Right cardiac atrium (tissue), 5 donors: ENCODE results near the gene CERS3. TPM values are rescaled to one million over a fixed set of nuclear protein-coding genes. Genes with fewer than 3 reads are reported as not detected.

Experiments
- ATAC-seq, 2 donors: fragments of 200-7000 bp; cut with Tn5 transposase; one replicate each; pipeline versions ENCODE4 v1.8.0 to v1.9.1; 2020; ENCODE audit warnings: moderate library complexity in 2 of 2, mild to moderate bottlenecking in 1 of 2
- DNase-seq, 3 donors: peaks; one replicate each; pipeline ENCODE4 v3.0.0-alpha.2; 2020
- H3K27ac ChIP-seq: one replicate; pipeline ENCODE4 v1.5.1; 2013; ENCODE audit warnings: mild to moderate bottlenecking, low read length, control low read depth, moderate library complexity
- H3K27me3 ChIP-seq: one replicate; pipeline ENCODE4 v1.6.1; 2013; ENCODE audit not compliant: control insufficient read depth, insufficient read depth
- H3K4me1 ChIP-seq: one replicate; pipeline ENCODE4 v1.6.1; 2013; ENCODE audit warnings: low read length; ENCODE audit not compliant: control insufficient read depth, insufficient read depth
- H3K4me3 ChIP-seq: one replicate; pipeline ENCODE4 v1.5.1; 2013; ENCODE audit warnings: low read length, control low read depth
- H3K9me3 ChIP-seq: one replicate; pipeline ENCODE4 v1.6.1; 2013; ENCODE audit warnings: low read length; ENCODE audit not compliant: control insufficient read depth
- WGBS: extraction: QIAGEN DNeasy Blood & Tissue Kit; methylation state at CpG from one replicate; pipeline ENCODE4 v1.1.7; 2013; 5-methylcytosine and 5-hydroxymethylcytosine counted together
- intact Hi-C, 4 donors: fragments of 100-400 bp; cut with DNase I; formaldehyde crosslinking; loops; one replicate each; pipeline versions ENCODE4 v1.11.0 to v1.14.0; 2022 to 2023
- polyA plus RNA-seq: library from polyadenylated mRNA; stranded (reverse); fragments of 200-250 nt; gene quantifications from one replicate; pipeline ENCODE4 v1.2.3, GENCODE V29; 2013
- total RNA-seq, 4 donors: library from RNA; stranded (reverse); fragmentation: NEBNext Ultra II Directional; extraction: Animal tissue kit (Norgen Biotek cat#: 25700); gene quantifications; one replicate each; pipeline ENCODE4 v1.2.1, GENCODE V29; 2021
- donor health status: healthy with polysubstance abuse.
- donor health status: DM: no; HTN: yes; CAD: no.
- donor health status: DM: no; HTN: no; CAD: no.
- donor health status: DM: no; HTN: yes; CAD: no; lungs with severe emphysema.
- donor health status: DM: yes; HTN: yes; CAD: no.

Gene CERS3
- total and polyA plus RNA-seq, 5 donors: 0.02 to 0.48 (median 0.23) TPM; not detected in 1

DNA sequence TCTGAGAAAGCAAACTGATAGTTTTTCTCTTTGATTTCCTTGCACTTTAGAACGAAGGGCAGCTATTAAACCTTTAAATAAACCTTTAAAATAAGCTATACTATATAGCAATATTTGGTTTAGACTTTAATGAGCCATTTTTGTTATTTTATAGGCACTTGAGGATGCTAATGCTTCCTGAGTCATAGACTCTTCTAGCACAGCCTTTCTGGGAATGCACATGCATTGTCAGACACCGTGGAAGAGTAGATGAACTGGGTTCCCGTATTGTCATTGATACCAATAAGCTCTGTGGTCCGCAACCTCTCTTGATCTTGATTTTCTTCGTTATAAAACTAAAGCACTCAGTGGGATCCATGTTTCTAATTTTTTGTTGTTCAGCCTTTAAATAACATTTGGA is 27.6 kb downstream of the CERS3 start:
- Histone ChIP-seq H3K4me3 (no peak overlapping the region), H3K27ac (no peak overlapping the region), H3K9me3 (no peaks in the 10 kb centered on the region), H3K4me1 (no peaks in the 10 kb centered on the region), H3K27me3 (no peaks in the 10 kb centered on the region)
- ATAC-seq (no peak), DNase-seq (no peak)
- WGBS: 84% methylated on average over 5 of the region's 5 CpGs
- intact Hi-C loops: no loop called here

DNA sequence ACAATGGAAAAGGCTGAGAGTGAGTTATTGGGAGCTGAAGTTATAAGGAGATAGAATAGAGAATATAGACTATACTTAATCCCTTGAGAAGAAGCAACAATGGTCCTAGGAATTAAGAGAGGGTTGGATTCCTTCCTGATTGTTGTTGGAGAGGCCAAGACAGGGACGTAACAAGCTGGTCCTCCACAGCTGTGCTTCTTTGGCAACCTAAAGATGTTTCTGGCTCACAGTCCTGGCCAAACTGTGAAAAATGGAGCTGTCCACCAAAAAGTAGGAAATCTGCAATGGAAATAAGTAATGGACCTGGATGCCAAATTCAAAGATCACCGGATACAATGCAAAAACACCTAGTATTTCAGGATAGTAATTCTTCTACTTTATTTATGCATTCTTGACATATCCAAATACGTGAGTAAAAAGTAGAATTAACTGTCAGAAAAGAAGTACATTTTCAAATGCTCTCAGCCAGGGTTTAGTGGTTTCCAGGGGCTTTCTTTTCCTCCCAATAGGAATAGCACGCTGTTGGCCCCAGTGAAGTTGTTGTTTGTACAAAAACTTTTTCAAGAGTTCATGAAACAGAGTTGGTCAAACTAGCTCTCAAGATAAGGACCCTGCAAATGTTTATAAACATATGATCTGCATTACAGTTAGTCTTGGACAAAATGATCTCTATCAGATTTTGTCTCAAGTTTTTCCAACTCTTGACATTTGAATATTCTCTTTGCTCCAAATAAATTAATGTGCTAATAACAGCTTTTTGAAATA is 28.3 kb downstream of the CERS3 start:
- Histone ChIP-seq H3K4me1 (no peaks in the 10 kb centered on the region), H3K4me3 (no peak overlapping the region), H3K9me3 (no peaks in the 10 kb centered on the region), H3K27ac (no peak overlapping the region), H3K27me3 (no peaks in the 10 kb centered on the region)
- intact Hi-C loops: no loop called here
- ATAC-seq (no peak), DNase-seq (no peak)
- 50% methylated on average over 4 of the region's 4 CpGs for WGBS

- no peaks in the 10 kb centered on the region for H3K9me3 ChIP-seq
- H3K27ac ChIP-seq: no peak overlapping the region
- no peak overlapping the region for H3K4me3 ChIP-seq
- no peaks in the 10 kb centered on the region for H3K4me1 ChIP-seq
- WGBS: 65% methylated on average over 1 of the region's 1 CpG
- DNase-seq: no peak
- intact Hi-C loops: no loop called here
- H3K27me3 ChIP-seq: no peaks in the 10 kb centered on the region
- no peak for ATAC-seq
These were observed 32.9 kb downstream of the CERS3 start for GRCh38 chr15:100495861-100496260.

DNA sequence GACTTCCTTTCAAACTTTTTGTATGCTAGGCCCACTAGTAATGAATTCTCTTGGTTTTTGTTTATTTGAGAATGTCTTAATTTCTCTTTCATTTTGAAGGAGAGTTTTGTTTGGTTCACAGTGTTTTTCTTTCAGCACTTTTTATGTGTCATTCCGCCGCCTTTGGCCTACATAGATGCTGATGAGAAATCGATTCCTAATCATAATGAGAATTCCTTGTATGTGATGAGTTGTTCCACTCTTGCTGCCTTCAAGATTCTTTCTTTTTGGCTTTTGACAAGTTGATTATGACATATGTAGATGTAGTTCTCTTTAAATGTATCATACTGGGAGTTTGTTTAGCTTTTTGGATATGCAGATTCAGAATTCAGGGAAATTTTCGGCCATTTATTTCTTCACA is 35.5 kb downstream of the CERS3 start:
- Histone ChIP-seq H3K27me3 (no peaks in the 10 kb centered on the region), H3K9me3 (no peaks in the 10 kb centered on the region), H3K27ac (no peak overlapping the region), H3K4me1 (no peaks in the 10 kb centered on the region), H3K4me3 (no peak overlapping the region)
- 94% methylated on average over 4 of the region's 4 CpGs for WGBS
- intact Hi-C loops: no loop called here
- ATAC-seq (no peak), DNase-seq (no peak)

DNA sequence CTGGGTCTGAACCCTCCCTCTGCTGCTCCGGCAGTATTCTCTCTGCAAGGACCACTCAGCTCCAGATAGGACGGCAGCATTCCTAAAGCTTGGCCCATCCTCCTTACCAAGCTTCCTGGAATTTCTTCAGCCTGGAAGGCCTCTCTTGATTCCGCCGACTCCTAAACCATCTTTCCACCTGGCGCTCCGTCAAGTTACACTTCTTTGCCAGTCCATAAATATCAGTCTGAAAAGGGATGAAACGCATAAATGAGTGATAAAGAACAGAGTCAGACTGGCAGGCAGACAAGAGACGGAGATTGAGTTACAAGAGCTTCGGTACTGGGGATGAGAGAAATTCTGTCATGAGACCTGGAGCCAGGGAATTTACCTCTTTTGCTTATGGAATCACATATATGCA is 44.3 kb downstream of the CERS3 start:
- DNase-seq (no peak), ATAC-seq (no peak)
- Histone ChIP-seq H3K4me1 (no peaks in the 10 kb centered on the region), H3K9me3 (no peaks in the 10 kb centered on the region), H3K27ac (no peak overlapping the region), H3K4me3 (no peak overlapping the region), H3K27me3 (no peaks in the 10 kb centered on the region)
- WGBS: 51% methylated on average over 9 of the region's 9 CpGs
- intact Hi-C loops: no loop called here

GRCh38 chr15:100483370-100483769 is 45.4 kb downstream of the CERS3 start:
- WGBS: 94% methylated on average over 2 of the region's 2 CpGs

DNA sequence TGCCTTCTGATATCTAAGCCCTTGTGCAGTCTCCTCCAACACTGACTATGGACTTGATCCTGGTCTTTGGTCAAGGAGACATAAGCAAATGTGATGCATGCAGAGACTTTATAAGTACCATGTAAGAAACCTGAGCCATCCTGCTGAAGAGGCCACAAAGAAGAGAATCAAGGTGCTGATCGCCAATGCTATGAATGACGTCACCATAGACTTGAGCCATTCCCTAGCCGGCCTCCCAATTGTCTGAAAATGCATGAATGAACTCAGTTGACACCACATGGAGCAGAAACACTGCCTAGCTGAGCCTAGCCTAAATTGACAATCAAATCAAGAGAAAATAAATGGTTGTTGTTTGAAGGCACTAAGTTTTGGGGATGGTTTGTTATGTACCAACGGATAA is 51.9 kb downstream of the CERS3 start:
- no peak for DNase-seq
- H3K4me1 ChIP-seq: no peaks in the 10 kb centered on the region
- no peak for ATAC-seq
- H3K27ac ChIP-seq: no peak overlapping the region
- H3K27me3 ChIP-seq: no peaks in the 10 kb centered on the region
- peaks cover 2% of the 10 kb centered on the region for H3K9me3 ChIP-seq
- 87% methylated on average over 4 of the region's 4 CpGs for WGBS
- intact Hi-C loops: no loop called here
- no peak overlapping the region for H3K4me3 ChIP-seq

More at GRCh38 chr15:100483370-100483769, 45.4 kb downstream of the CERS3 start:
- no peak overlapping the region for H3K27ac ChIP-seq
- H3K4me3 ChIP-seq: no peak overlapping the region
- H3K4me1 ChIP-seq: no peaks in the 10 kb centered on the region
- DNase-seq: no peak
- no peaks in the 10 kb centered on the region for H3K27me3 ChIP-seq
- ATAC-seq: no peak
- H3K9me3 ChIP-seq: no peaks in the 10 kb centered on the region
- intact Hi-C loops: no loop called here

- Histone ChIP-seq H3K9me3 (peaks cover 2% of the 10 kb centered on the region), H3K4me1 (no peaks in the 10 kb centered on the region), H3K27me3 (no peaks in the 10 kb centered on the region), H3K4me3 (no peak overlapping the region), H3K27ac (no peak overlapping the region)
- no peak for ATAC-seq
- no peak for DNase-seq
- WGBS: 75% methylated on average over 5 of the region's 5 CpGs
- intact Hi-C loops: no loop called here
These were observed 56.0 kb downstream of the CERS3 start for GRCh38 chr15:100472736-100473135.

- Histone ChIP-seq H3K27me3 (no peaks in the 10 kb centered on the region), H3K9me3 (peaks cover 2% of the 10 kb centered on the region), H3K4me1 (no peaks in the 10 kb centered on the region), H3K4me3 (no peak overlapping the region), H3K27ac (no peak overlapping the region)
- DNase-seq (no peak), ATAC-seq (no peak)
- 68% methylated on average over 3 of the region's 3 CpGs for WGBS
- intact Hi-C loops: no loop called here
These were observed 56.8 kb downstream of the CERS3 start for GRCh38 chr15:100471933-100472332.

- Histone ChIP-seq H3K9me3 (no peaks in the 10 kb centered on the region), H3K4me3 (no peak overlapping the region), H3K27ac (no peak overlapping the region), H3K4me1 (no peaks in the 10 kb centered on the region), H3K27me3 (no peaks in the 10 kb centered on the region)
- peak in 2 of 3 donors; percentile 36 to 67 for DNase-seq
- intact Hi-C loops: no loop called here
- 43% methylated on average over 2 of the region's 2 CpGs for WGBS
- ATAC-seq: peak in 1 of 2 donors; percentile 47
These were observed 60.5 kb downstream of the CERS3 start for GRCh38 chr15:100468285-100468684.

GRCh38 chr15:100466073-100466472 is 62.7 kb downstream of the CERS3 start:
- WGBS: 55% methylated on average over 4 of the region's 4 CpGs
- intact Hi-C loops: no loop called here
- H3K9me3 ChIP-seq: no peaks in the 10 kb centered on the region
- DNase-seq (no peak), ATAC-seq (no peak)
- H3K4me3 ChIP-seq: no peak overlapping the region
- no peaks in the 10 kb centered on the region for H3K27me3 ChIP-seq
- H3K27ac ChIP-seq: no peak overlapping the region
- no peaks in the 10 kb centered on the region for H3K4me1 ChIP-seq

DNA sequence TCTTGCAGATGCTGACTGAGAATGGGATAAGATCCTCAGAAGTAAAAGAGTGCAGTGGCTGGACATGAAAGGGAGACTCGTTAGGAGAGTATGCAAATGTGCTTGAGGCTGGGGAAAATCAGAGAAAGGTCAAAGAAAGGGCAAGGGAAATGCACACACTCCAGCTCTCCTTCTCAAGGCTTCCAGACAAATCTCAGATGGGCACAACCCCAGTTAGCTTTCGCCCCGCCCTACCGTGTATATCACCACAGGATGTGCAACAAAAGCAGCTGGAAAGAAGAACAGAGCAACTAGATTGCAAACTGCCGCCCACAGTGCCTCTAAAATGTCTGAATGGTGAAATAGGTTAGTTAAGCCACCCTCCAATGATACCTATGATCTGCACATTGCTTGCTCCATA is 63.9 kb downstream of the CERS3 start:
- Histone ChIP-seq H3K27me3 (no peaks in the 10 kb centered on the region), H3K27ac (no peak overlapping the region), H3K4me3 (no peak overlapping the region), H3K9me3 (no peaks in the 10 kb centered on the region), H3K4me1 (no peaks in the 10 kb centered on the region)
- DNase-seq (no peak), ATAC-seq (no peak)
- 49% methylated on average over 5 of the region's 5 CpGs for WGBS
- intact Hi-C loops: no loop called here
